Left lung (tissue), 10 donors: Measurements from ENCODE around the gene ZNF787. TPM values are rescaled to one million over a fixed set of nuclear protein-coding genes. Genes with fewer than 3 reads are reported as not detected.
A peak's percentile ranks its signal among the peaks of the same experiment; 100 is the strongest.
"Not testable (repeated sequence)": the region's sequence is repeated elsewhere in the genome, so short reads cannot be mapped to it uniquely, and the experiment has no call there.

Experiments used
- ATAC-seq: fragments of 200-7000 bp; cut with Tn5 transposase; one replicate; pipeline ENCODE4 v1.9.1; 2020; ENCODE audit warnings: moderate library complexity
- DNase-seq, 4 donors: peaks; one replicate each; pipeline ENCODE4 v3.0.0-alpha.2; 2013 to 2020
- H3K27ac ChIP-seq, 2 donors: fragments of 200-600 bp; sonication (generic) in 1 of 2; one replicate each; pipeline versions ENCODE4 v1.5.0 to v1.8.0; 2020 to 2021
- H3K27me3 ChIP-seq, 2 donors: fragments of 200-600 bp; sonication (generic) in 1 of 2; one replicate each; pipeline versions ENCODE4 v1.5.0 to v1.8.0; 2020 to 2021
- H3K36me3 ChIP-seq, 2 donors: fragments of 200-600 bp; sonication (generic) in 1 of 2; one replicate each; pipeline versions ENCODE4 v1.5.0 to v1.8.0; 2020 to 2021
- H3K4me1 ChIP-seq, 2 donors: fragments of 200-600 bp; one replicate each; pipeline ENCODE4 v1.8.0; 2021
- H3K4me3 ChIP-seq, 2 donors: fragments of 200-600 bp; sonication (generic) in 1 of 2; one replicate each; pipeline versions ENCODE4 v1.5.0 to v1.8.0; 2020 to 2021; ENCODE audit warnings: mild to moderate bottlenecking in 1 of 2
- H3K9me3 ChIP-seq, 2 donors: fragments of 200-600 bp; sonication (generic) in 1 of 2; one replicate each; pipeline versions ENCODE4 v1.5.0 to v1.8.0; 2020 to 2021
- intact Hi-C, 2 donors: fragments of 100-400 bp; cut with DNase I; formaldehyde crosslinking; loops; one replicate each; pipeline versions ENCODE4 v1.11.2 to v1.14.2; 2022
- polyA plus RNA-seq, 6 donors: library from polyadenylated mRNA; unstranded; fragments of 120-200 nt; gene quantifications; one replicate each; pipeline ENCODE4 v1.2.1, GENCODE V29; 2013; ENCODE audit not compliant: insufficient read length in 6 of 6
- total RNA-seq, 2 donors: library from RNA; stranded (reverse); fragmentation: NEBNext Ultra II Directional; extraction: Animal tissue kit (Norgen Biotek cat#: 25700); gene quantifications; one replicate each; pipeline ENCODE4 v1.2.1, GENCODE V29; 2021
- TF ChIP-seq, protein P1 (sequence below), 2 donors: fragments of 200-600 bp; sonication (generic) in 1 of 2; IDR thresholded peaks; one replicate each; pipeline versions ENCODE4 v1.5.0 to v1.8.0; 2021; ENCODE audit warnings: antibody characterized with exemption in 2 of 2
- donor health status: DM: no; HTN: yes; CAD: no.
- donor health status: DM: no; HTN: no; CAD: no.

The ZNF787 gene
- total and polyA plus RNA-seq, 8 donors: 11.0 to 44.6 (median 19.3) TPM

DNA sequence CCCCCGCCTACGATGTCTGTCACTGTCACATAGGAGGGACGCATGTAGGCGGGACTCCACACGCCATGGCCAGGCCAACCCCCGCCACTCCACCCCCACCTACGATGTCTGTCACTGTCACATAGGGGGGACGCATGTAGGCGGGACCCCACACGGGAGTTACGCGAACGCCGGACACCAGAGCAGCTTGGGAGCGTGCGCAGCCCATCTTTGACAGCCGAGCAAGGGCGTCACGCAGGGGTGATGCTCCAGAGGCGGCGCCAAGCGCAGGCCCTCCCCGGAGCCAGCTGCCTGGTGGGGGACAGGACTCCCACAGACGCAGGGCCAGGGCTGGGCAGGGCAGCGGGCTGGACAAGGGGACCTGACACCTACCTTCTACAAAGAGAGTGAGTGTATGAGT lies 20.0 kb downstream of the ZNF787 start:
- peaks cover 0 to 66% of the 10 kb centered on the region in 2 donors for H3K36me3 ChIP-seq
- H3K4me1 ChIP-seq: peaks cover 6 to 17% of the 10 kb centered on the region in 2 donors
- no peak overlapping the region for H3K27ac ChIP-seq
- TF ChIP-seq, protein P1, sequence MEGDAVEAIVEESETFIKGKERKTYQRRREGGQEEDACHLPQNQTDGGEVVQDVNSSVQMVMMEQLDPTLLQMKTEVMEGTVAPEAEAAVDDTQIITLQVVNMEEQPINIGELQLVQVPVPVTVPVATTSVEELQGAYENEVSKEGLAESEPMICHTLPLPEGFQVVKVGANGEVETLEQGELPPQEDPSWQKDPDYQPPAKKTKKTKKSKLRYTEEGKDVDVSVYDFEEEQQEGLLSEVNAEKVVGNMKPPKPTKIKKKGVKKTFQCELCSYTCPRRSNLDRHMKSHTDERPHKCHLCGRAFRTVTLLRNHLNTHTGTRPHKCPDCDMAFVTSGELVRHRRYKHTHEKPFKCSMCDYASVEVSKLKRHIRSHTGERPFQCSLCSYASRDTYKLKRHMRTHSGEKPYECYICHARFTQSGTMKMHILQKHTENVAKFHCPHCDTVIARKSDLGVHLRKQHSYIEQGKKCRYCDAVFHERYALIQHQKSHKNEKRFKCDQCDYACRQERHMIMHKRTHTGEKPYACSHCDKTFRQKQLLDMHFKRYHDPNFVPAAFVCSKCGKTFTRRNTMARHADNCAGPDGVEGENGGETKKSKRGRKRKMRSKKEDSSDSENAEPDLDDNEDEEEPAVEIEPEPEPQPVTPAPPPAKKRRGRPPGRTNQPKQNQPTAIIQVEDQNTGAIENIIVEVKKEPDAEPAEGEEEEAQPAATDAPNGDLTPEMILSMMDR (IDR thresholded peaks at IDR 0.05): no peak
- intact Hi-C loops: loop anchor here in 1 of 2 donors (10.0 kb wide), 1 partner anchor 74 kb away; the partner anchor contains the start of gene GALP
- no peak overlapping the region for H3K4me3 ChIP-seq
- peak in 1 of 4 donors; percentile 70 for DNase-seq
- no peaks in the 10 kb centered on the region for H3K27me3 ChIP-seq
- H3K9me3 ChIP-seq: no peaks in the 10 kb centered on the region
- ATAC-seq: no peak

DNA sequence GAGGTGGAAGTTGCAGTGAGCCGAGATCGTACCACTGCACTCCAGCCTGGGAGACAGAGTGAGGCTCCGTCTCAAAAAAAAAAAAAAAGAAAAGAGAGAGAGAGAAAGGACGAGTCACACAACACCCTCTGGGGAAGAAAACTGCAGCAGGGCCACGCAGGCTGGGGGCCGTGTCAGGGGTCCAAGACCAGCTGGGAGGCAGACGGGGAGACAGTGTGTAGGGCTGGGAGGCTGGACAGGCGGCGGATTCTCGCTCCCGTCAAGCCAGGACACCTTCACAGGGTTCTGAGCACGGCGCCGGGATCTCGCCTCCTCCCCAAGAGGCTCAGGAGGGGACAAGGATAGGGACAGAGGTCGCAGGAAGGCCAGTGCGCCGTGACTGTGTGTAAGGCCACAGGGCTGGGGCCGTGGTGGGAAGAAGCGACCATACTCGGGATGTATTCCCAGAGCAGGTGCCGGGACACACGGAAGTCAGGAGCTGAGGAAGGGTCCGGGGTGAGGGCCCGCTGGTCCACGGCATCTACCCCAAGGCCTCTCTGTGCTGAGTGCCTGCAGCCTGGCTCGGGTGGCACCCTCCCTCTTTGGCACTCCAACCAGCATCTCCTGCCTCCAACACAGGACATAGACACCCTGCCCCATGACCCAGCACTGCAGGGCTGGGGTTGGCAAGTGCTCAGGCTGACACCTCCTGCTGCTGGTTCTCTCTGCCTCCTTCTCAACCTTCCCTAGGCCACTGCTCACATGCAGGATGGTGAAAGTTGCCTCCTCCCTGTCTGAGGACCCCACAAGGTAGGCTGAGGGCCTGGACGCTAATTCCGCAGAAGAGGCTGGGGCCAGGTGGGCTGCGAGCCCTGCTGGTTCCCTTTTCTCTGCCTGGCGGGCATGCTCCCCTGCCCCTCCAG lies 21.2 kb downstream of the ZNF787 start:
- no peak for ATAC-seq
- TF ChIP-seq, protein P1 (IDR thresholded peaks at IDR 0.05): no peak
- Histone ChIP-seq H3K27ac (no peak overlapping the region), H3K27me3 (no peaks in the 10 kb centered on the region), H3K4me1 (peaks cover 0 to 6% of the 10 kb centered on the region in 2 donors), H3K4me3 (no peak overlapping the region), H3K9me3 (no peaks in the 10 kb centered on the region), H3K36me3 (peaks cover 0 to 76% of the 10 kb centered on the region in 2 donors)
- intact Hi-C loops: loop anchor here in 1 of 2 donors (10.0 kb wide), 1 partner anchor 75 kb away; the partner anchor contains the start of gene GALP
- DNase-seq: peak in 1 of 4 donors; percentile 70

DNA sequence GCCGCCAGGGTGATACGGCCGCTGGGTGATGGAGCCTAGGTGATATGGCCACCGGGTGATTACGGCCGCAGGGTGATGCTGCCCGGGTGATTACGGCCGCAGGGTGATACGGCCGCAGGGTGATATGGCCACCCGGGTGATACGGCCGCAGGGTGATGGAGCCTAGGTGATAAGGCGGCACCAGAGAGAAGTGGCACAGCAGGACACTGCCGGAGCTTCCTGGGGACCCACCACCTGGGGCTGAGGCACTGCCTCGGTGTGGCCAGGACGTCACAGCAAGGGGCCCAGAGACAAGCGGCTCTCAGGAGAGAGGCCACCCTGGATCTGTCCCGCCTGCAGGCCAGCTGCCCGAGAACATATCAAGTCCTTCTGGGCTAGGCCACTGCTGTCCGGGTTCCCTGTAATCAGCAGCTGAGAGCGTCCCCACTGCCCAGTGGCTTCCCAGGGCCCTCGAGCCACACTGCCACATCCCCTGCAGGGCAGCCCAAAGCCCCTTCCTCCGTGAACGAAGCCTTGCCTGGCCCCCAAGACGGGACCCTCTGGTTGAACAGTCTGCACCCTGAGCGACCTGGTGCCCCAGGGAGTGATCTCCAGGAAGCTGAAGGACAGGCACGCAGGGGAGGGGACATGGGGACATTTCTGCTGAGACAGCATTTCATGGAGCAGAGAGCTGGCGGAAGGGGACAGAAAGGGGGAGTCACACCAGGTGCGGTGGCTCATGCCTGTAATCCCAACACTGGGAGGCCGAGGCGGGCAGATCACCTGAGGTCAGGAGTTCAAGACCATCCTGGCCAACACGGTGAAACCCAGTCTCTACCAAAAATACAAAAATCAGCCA lies 22.1 kb downstream of the ZNF787 start:
- H3K27me3 ChIP-seq: no peaks in the 10 kb centered on the region
- TF ChIP-seq, protein P1 (IDR thresholded peaks at IDR 0.05): no peak
- peaks cover 0 to 83% of the 10 kb centered on the region in 2 donors for H3K36me3 ChIP-seq
- no peak overlapping the region for H3K4me3 ChIP-seq
- intact Hi-C loops: no loop called here
- peak in 1 of 4 donors; percentile 57 for DNase-seq
- no peak for ATAC-seq
- peaks cover 0 to 6% of the 10 kb centered on the region in 2 donors for H3K4me1 ChIP-seq
- H3K27ac ChIP-seq: no peak overlapping the region
- no peaks in the 10 kb centered on the region for H3K9me3 ChIP-seq

DNA sequence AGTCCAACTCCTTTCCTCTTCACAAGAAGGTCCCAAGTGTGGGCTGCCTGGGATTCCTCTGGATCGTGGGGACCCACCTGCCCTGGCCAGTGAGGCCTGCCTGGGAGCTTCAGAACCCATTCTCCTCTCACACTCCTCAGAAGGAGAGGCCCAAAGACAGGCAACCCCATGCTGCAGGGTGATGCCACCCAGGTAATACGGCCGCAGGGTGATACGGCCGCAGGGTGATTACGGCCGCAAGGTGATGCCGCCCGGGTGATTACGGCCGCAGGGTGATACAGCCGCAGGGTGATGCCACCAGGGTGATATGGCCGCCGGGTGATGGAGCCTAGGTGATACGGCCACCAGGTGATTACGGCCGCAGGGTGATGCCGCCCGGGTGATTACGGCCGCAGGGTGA lies 22.9 kb downstream of the ZNF787 start:
- H3K9me3 ChIP-seq, H3K27me3 ChIP-seq, intact Hi-C loops, H3K4me3 ChIP-seq, DNase-seq, H3K27ac ChIP-seq, ATAC-seq, H3K4me1 ChIP-seq: not testable (repeated sequence)
- peaks cover 0 to 87% of the 10 kb centered on the region in 2 donors for H3K36me3 ChIP-seq

DNA sequence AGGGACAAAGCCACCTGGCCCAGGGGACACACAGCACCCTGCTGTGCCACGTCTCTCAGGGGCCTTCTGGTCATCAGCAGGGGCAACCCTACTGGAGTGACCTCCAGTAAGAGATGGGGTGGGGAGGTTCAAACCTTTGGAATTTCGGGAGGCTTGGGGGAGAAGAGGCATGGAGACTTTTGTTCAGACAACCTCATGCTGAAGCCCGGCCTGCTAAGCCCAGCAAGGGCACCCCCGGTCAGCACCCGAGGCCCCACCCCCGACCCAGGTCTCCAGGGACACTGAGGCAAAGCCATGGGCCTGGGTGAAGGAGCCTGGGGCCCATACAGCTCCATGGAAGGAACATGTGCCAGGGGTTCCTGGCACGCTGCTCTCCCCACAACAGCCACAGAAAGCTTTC lies 23.3 kb downstream of the ZNF787 start:
- intact Hi-C loops: no loop called here
- TF ChIP-seq, protein P1 (IDR thresholded peaks at IDR 0.05): no peak
- no peak for ATAC-seq
- Histone ChIP-seq H3K27me3 (no peaks in the 10 kb centered on the region), H3K4me1 (peaks cover 0 to 5% of the 10 kb centered on the region in 2 donors), H3K27ac (no peak overlapping the region), H3K36me3 (peaks cover 0 to 86% of the 10 kb centered on the region in 2 donors), H3K4me3 (no peak overlapping the region), H3K9me3 (no peaks in the 10 kb centered on the region)
- peak in 1 of 4 donors; percentile 39 for DNase-seq
